ENCODE measurements around the gene TOPAZ1. TPM values are rescaled to one million over a fixed set of nuclear protein-coding genes. Genes with fewer than 3 reads are reported as not detected.

The TOPAZ1 gene
- total RNA-seq, 1 donor from 2014 or later: not detected

DNA sequence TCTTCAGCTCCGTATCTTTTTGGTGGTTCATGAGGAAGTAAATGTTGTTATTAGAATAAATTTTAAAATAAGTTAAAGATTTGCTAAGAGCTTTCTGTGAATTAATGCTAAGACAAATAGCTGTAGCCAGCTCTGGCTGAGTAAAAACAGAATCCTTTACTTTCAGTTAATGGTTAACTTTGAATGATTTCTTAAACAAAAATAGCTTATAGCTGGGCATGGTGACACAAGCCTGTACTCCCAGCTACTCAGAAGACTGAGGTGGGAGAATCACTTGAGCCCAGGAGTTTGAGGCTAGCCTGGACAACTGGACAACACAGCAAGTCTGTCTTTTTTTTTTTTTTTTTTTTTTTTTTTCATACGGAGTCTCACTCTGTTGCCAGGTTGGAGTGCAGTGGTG is 121.9 kb downstream of the TOPAZ1 start:
- H3K4me1 Mint-ChIP-seq (ENCODE audit: unreplicated experiment): peaks cover 14% of the 10 kb centered on the region
- DNase-seq (ENCODE audit: extremely low spot score, unreplicated experiment): no peak
- H3K27me3 Mint-ChIP-seq: no peaks in the 10 kb centered on the region
- H3K36me3 Mint-ChIP-seq: peaks cover 5% of the 10 kb centered on the region
- H3K9me3 Mint-ChIP-seq: no peaks in the 10 kb centered on the region
- TF ChIP-seq, protein P1, sequence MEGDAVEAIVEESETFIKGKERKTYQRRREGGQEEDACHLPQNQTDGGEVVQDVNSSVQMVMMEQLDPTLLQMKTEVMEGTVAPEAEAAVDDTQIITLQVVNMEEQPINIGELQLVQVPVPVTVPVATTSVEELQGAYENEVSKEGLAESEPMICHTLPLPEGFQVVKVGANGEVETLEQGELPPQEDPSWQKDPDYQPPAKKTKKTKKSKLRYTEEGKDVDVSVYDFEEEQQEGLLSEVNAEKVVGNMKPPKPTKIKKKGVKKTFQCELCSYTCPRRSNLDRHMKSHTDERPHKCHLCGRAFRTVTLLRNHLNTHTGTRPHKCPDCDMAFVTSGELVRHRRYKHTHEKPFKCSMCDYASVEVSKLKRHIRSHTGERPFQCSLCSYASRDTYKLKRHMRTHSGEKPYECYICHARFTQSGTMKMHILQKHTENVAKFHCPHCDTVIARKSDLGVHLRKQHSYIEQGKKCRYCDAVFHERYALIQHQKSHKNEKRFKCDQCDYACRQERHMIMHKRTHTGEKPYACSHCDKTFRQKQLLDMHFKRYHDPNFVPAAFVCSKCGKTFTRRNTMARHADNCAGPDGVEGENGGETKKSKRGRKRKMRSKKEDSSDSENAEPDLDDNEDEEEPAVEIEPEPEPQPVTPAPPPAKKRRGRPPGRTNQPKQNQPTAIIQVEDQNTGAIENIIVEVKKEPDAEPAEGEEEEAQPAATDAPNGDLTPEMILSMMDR (conservative IDR thresholded peaks at IDR 0.05): no peak
- H3K4me3 Mint-ChIP-seq: no peak overlapping the region
- H3K27ac Mint-ChIP-seq: no peak overlapping the region

DNA sequence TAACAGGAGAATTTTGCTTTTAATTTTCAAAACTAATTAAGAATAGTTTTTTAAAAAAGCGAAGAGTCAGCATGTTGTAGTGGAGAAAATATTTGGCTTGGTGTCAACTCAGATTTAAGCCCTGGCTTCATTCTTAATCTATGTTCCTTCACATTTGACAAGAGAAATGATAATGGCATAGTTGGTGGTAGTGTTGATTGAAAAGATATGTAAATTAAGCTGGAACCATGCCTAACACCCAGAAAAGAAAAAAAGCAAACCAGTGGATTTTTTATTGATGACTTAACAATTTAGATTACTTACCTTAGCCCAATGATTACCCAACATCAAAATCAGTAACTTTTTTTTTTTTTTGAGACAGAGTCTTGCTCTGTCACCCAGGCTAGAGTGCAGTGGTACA is 124.3 kb downstream of the TOPAZ1 start:
- no peaks in the 10 kb centered on the region for H3K27me3 Mint-ChIP-seq
- TF ChIP-seq, protein P1 (conservative IDR thresholded peaks at IDR 0.05): no peak
- H3K36me3 Mint-ChIP-seq: peaks cover 11% of the 10 kb centered on the region
- peaks cover 4% of the 10 kb centered on the region for H3K4me1 Mint-ChIP-seq (ENCODE audit: unreplicated experiment)
- no peak overlapping the region for H3K4me3 Mint-ChIP-seq
- DNase-seq (ENCODE audit: extremely low spot score, unreplicated experiment): no peak
- no peaks in the 10 kb centered on the region for H3K9me3 Mint-ChIP-seq
- no peak overlapping the region for H3K27ac Mint-ChIP-seq

DNA sequence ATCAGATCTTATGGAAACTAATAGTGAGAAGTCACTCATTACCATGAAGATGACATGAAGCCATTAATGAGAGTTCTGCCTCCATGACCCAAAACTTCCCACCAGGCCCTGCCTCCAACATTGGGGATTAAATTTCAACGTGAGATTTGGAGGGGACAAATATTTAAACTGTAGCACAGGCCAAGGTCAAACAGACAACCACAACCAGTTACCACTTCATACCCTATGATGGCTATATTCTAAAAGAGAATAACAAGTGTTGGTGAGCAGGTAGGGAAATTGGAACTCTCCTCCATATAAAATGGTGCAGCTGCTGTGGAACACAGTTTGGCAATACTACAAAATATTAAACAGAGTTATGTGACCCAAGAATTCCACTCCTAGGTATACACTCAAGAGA is 133.8 kb downstream of the TOPAZ1 start:
- Mint-ChIP-seq H3K4me3 (no peak overlapping the region), H3K4me1 (ENCODE audit: unreplicated experiment) (no peaks in the 10 kb centered on the region), H3K9me3 (peaks cover 3% of the 10 kb centered on the region), H3K27me3 (no peaks in the 10 kb centered on the region), H3K27ac (no peak overlapping the region), H3K36me3 (peaks cover 16% of the 10 kb centered on the region)
- DNase-seq (ENCODE audit: extremely low spot score, unreplicated experiment): no peak
- TF ChIP-seq, protein P1 (conservative IDR thresholded peaks at IDR 0.05): no peak

Other genes starting within 250 kb of the TOPAZ1 start
- gene TCAIM, start 96.9 kb downstream of the TOPAZ1 start, total RNA-seq (ENCODE audit: low replicate concordance): 22.4 and 29.9 TPM in 2 replicates
- gene ZNF445, start 235.8 kb downstream of the TOPAZ1 start, total RNA-seq (ENCODE audit: low replicate concordance): 24.8 and 41.5 TPM in 2 replicates

All from type B pancreatic cell (in vitro differentiated cells).